Measurements from ENCODE around the gene GYPE.
"Not testable (repeated sequence)": the region's sequence is repeated elsewhere in the genome, so short reads cannot be mapped to it uniquely, and the experiment has no call there.

Gene GYPE

GRCh38 chr4:143939528-143939927 is 34.2 kb upstream of the GYPE start:
- no peaks in the 10 kb centered on the region for H3K79me2 ChIP-seq (ENCODE audit: insufficient read depth, low read length)
- no peak for TF ChIP-seq CTCF (IDR thresholded peaks at IDR 0.05; ENCODE audit: insufficient read depth, low read length, poor library complexity, severe bottlenecking)
- TF ChIP-seq EZH2phosphoT487 (conservative IDR thresholded peaks at IDR 0.05; ENCODE audit: low read length) = no peak
- H3K9ac ChIP-seq (ENCODE audit: low read length) = no peak overlapping the region
- H3F3A ChIP-seq (ENCODE audit: insufficient read depth) = no peaks in the 10 kb centered on the region
- no peak overlapping the region for H3K27ac ChIP-seq (ENCODE audit: low read depth, low read length)
- no peaks in the 10 kb centered on the region for H3K27me3 ChIP-seq (ENCODE audit: low read length)
- no peaks in the 10 kb centered on the region for H3K9me2 ChIP-seq (replicated peaks; ENCODE audit: insufficient read depth, low read length)
- no peak overlapping the region for H2AFZ ChIP-seq (ENCODE audit: low read depth, low read length, severe bottlenecking)
- no peak overlapping the region for H3K4me2 ChIP-seq (ENCODE audit: low read depth, low read length, poor library complexity, severe bottlenecking)
- no peaks in the 10 kb centered on the region for H3K9me3 ChIP-seq (ENCODE audit: insufficient read depth, low read length)
- H4K20me1 ChIP-seq (ENCODE audit: low read depth, low read length) = no peaks in the 10 kb centered on the region
- no peak overlapping the region for H3K4me3 ChIP-seq (ENCODE audit: insufficient read depth, low read length, poor library complexity, severe bottlenecking)
- H3K36me3 ChIP-seq (ENCODE audit: low read length) = no peaks in the 10 kb centered on the region

GRCh38 chr4:143938890-143939289 is 33.5 kb upstream of the GYPE start:
- H4K20me1 ChIP-seq (ENCODE audit: low read depth, low read length) = not testable (repeated sequence)

GRCh38 chr4:143921181-143921580 is 15.8 kb upstream of the GYPE start:
- Histone ChIP-seq H4K20me1 (ENCODE audit: low read depth, low read length) (no peaks in the 10 kb centered on the region), H3K4me3 (ENCODE audit: insufficient read depth, low read length, poor library complexity, severe bottlenecking) (no peak overlapping the region), H3K27me3 (ENCODE audit: low read length) (no peaks in the 10 kb centered on the region), H3F3A (ENCODE audit: insufficient read depth) (no peaks in the 10 kb centered on the region), H3K36me3 (ENCODE audit: low read length) (no peaks in the 10 kb centered on the region), H3K9ac (ENCODE audit: low read length) (no peak overlapping the region), H3K27ac (ENCODE audit: low read depth, low read length) (no peak overlapping the region), H2AFZ (ENCODE audit: low read depth, low read length, severe bottlenecking) (no peak overlapping the region), H3K4me2 (ENCODE audit: low read depth, low read length, poor library complexity, severe bottlenecking) (no peak overlapping the region), H3K9me3 (ENCODE audit: insufficient read depth, low read length) (no peaks in the 10 kb centered on the region), H3K79me2 (ENCODE audit: insufficient read depth, low read length) (no peaks in the 10 kb centered on the region), H3K9me2 (replicated peaks; ENCODE audit: insufficient read depth, low read length) (no peaks in the 10 kb centered on the region)
- TF ChIP-seq CTCF (IDR thresholded peaks at IDR 0.05; ENCODE audit: insufficient read depth, low read length, poor library complexity, severe bottlenecking) (no peak), EZH2phosphoT487 (conservative IDR thresholded peaks at IDR 0.05; ENCODE audit: low read length) (no peak)

More at GRCh38 chr4:143938890-143939289, 33.5 kb upstream of the GYPE start:
- H3K27me3 ChIP-seq (ENCODE audit: low read length); H3K9ac ChIP-seq (ENCODE audit: low read length); H3K4me3 ChIP-seq (ENCODE audit: insufficient read depth, low read length, poor library complexity, severe bottlenecking); H3K79me2 ChIP-seq (ENCODE audit: insufficient read depth, low read length); H3F3A ChIP-seq (ENCODE audit: insufficient read depth); H3K9me2 ChIP-seq (replicated peaks; ENCODE audit: insufficient read depth, low read length); H3K27ac ChIP-seq (ENCODE audit: low read depth, low read length); H3K36me3 ChIP-seq (ENCODE audit: low read length); H2AFZ ChIP-seq (ENCODE audit: low read depth, low read length, severe bottlenecking); H3K9me3 ChIP-seq (ENCODE audit: insufficient read depth, low read length); H3K4me2 ChIP-seq (ENCODE audit: low read depth, low read length, poor library complexity, severe bottlenecking): not testable (repeated sequence)

GRCh38 chr4:143916485-143916884 is 11.1 kb upstream of the GYPE start:
- H3K4me3 ChIP-seq (ENCODE audit: insufficient read depth, low read length, poor library complexity, severe bottlenecking); H3K36me3 ChIP-seq (ENCODE audit: low read length); H3F3A ChIP-seq (ENCODE audit: insufficient read depth); H3K9ac ChIP-seq (ENCODE audit: low read length); H2AFZ ChIP-seq (ENCODE audit: low read depth, low read length, severe bottlenecking); H3K27me3 ChIP-seq (ENCODE audit: low read length); H3K9me3 ChIP-seq (ENCODE audit: insufficient read depth, low read length); H3K27ac ChIP-seq (ENCODE audit: low read depth, low read length); H3K4me2 ChIP-seq (ENCODE audit: low read depth, low read length, poor library complexity, severe bottlenecking); H3K9me2 ChIP-seq (replicated peaks; ENCODE audit: insufficient read depth, low read length); H4K20me1 ChIP-seq (ENCODE audit: low read depth, low read length); H3K79me2 ChIP-seq (ENCODE audit: insufficient read depth, low read length): not testable (repeated sequence)

DNA sequence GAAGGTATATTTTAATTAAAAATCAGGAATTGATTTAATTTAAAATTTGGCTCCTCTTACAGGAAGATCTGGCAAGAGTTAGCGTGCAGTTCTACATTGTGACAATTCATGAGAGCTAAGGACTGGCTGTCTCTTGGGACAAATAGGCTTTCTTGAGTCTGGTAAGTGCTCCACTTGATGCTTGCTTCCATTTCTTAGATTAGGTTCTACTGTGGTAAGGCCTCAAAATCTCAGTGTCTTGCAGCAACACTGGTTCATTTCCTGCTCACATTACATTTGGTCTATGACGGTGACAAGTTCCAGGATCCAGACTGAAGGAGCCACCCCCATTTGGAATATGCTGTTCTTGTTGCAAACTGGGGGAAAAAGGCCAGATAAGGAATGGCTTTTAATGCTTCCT is 7.1 kb upstream of the GYPE start:
- not testable (repeated sequence) for H3K9me2 ChIP-seq (replicated peaks; ENCODE audit: insufficient read depth, low read length); H2AFZ ChIP-seq (ENCODE audit: low read depth, low read length, severe bottlenecking); H3K27ac ChIP-seq (ENCODE audit: low read depth, low read length); H4K20me1 ChIP-seq (ENCODE audit: low read depth, low read length); H3K9me3 ChIP-seq (ENCODE audit: insufficient read depth, low read length); H3K9ac ChIP-seq (ENCODE audit: low read length); H3K79me2 ChIP-seq (ENCODE audit: insufficient read depth, low read length); H3K4me2 ChIP-seq (ENCODE audit: low read depth, low read length, poor library complexity, severe bottlenecking); H3K4me3 ChIP-seq (ENCODE audit: insufficient read depth, low read length, poor library complexity, severe bottlenecking); H3K36me3 ChIP-seq (ENCODE audit: low read length); H3F3A ChIP-seq (ENCODE audit: insufficient read depth); H3K27me3 ChIP-seq (ENCODE audit: low read length)

DNA sequence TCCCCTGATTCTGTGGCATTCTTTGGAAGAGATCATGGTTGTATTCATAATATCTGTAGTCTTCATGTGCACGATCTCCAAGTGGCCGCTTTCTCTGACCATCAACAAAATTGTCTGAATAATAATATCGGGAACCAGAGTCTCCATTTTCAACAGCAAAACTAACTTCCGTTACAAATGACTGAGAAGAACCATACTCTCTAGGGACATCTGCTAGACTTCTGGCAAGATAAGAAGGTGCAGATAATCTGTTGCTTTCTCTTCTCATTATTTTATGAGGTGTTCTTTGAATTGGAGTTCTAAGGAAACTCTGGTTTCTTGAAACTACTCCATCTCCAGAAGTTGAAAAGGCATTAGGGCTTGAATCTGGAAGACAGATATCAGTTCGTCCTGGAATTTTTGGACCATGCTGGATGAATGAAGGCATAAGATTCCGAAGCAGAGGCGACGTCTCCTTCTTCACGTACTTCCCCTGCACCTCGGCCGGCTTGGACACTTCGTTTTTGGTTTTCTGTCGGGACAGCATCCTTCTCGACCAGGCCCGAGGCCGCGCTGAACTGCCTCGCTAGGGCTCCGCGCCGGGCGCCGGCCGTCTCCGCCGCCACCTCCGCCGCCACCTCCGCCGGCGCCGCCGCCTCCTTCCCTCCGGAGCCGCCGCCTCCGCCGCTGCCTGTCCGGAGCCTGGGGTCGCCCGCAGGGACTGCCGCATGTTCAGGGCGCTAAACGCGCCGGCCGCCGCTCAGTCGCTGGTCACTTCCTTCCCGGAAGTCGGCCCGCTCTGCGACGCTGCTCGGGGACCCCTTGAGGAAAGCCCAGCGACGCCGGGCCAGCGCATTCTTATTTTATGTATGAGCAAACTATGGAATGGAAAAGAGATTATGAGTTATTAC is 6.4 kb upstream of the GYPE start:
- H3K9me2 ChIP-seq (replicated peaks; ENCODE audit: insufficient read depth, low read length); H3K9me3 ChIP-seq (ENCODE audit: insufficient read depth, low read length); H3K4me3 ChIP-seq (ENCODE audit: insufficient read depth, low read length, poor library complexity, severe bottlenecking); H3K36me3 ChIP-seq (ENCODE audit: low read length); H3K4me2 ChIP-seq (ENCODE audit: low read depth, low read length, poor library complexity, severe bottlenecking); H3K9ac ChIP-seq (ENCODE audit: low read length); H3K79me2 ChIP-seq (ENCODE audit: insufficient read depth, low read length); H4K20me1 ChIP-seq (ENCODE audit: low read depth, low read length); H3K27me3 ChIP-seq (ENCODE audit: low read length); H3K27ac ChIP-seq (ENCODE audit: low read depth, low read length); H3F3A ChIP-seq (ENCODE audit: insufficient read depth); H2AFZ ChIP-seq (ENCODE audit: low read depth, low read length, severe bottlenecking): not testable (repeated sequence)
